Jurkat, Clone E6-1 (cell line): Measurements from ENCODE around the gene SPART.
"Not testable (repeated sequence)": the region's sequence is repeated elsewhere in the genome, so short reads cannot be mapped to it uniquely, and the experiment has no call there.

Source experiments
- DNase-seq: peaks from one replicate; pipeline ENCODE4 v3.0.0-alpha.2; 2011; ENCODE audit warnings: low read depth, low spot score
- H3K4me3 ChIP-seq: 2 replicates; pipeline ENCODE4 v1.5.1; 2011; ENCODE audit warnings: mild to moderate bottlenecking, low read length, control low read depth, moderate library complexity

The SPART gene

GRCh38 chr13:36324881-36325280 is 21.3 kb downstream of the SPART start:
- H3K4me3 ChIP-seq, DNase-seq: not testable (repeated sequence)

- H3K4me3 ChIP-seq, result no peak overlapping the region
- no peak for DNase-seq
Measured at GRCh38 chr13:36323951-36324566, 22.1 kb downstream of the SPART start.

- no peak for DNase-seq
- H3K4me3 ChIP-seq, result no peak overlapping the region
Measured at GRCh38 chr13:36323408-36323807, 22.8 kb downstream of the SPART start.

- not testable (repeated sequence) for H3K4me3 ChIP-seq, DNase-seq
Measured at GRCh38 chr13:36319793-36320192, 26.4 kb downstream of the SPART start.

GRCh38 chr13:36313047-36313969 is 32.9 kb downstream of the SPART start:
- no peak for DNase-seq

GRCh38 chr13:36310417-36311108 is 35.6 kb downstream of the SPART start:
- DNase-seq, result no peak

More at GRCh38 chr13:36313047-36313969, 32.9 kb downstream of the SPART start:
- no peak overlapping the region for H3K4me3 ChIP-seq

GRCh38 chr13:36302289-36302688 is 43.9 kb downstream of the SPART start:
- H3K4me3 ChIP-seq, result no peak overlapping the region
- DNase-seq, result no peak

More at GRCh38 chr13:36310417-36311108, 35.6 kb downstream of the SPART start:
- no peak overlapping the region for H3K4me3 ChIP-seq

GRCh38 chr13:36299469-36299868 is 46.7 kb downstream of the SPART start:
- not testable (repeated sequence) for DNase-seq, H3K4me3 ChIP-seq

- H3K4me3 ChIP-seq, result no peak overlapping the region
- DNase-seq, result no peak
Measured at GRCh38 chr13:36298535-36299068, 47.6 kb downstream of the SPART start.

- DNase-seq, result no peak
- no peak within 1 kb of the TSS for H3K4me3 ChIP-seq
Measured at GRCh38 chr13:36297366-36298338, 48.5 kb downstream of the SPART start, which contains the start of gene CCDC169. CCDC169 (minus strand) TSS chr13:36297814; CDS start chr13:36297719, 95 bp downstream.

GRCh38 chr13:36294096-36294495 is 52.1 kb downstream of the SPART start:
- no peak for DNase-seq
- H3K4me3 ChIP-seq, result no peak overlapping the region

GRCh38 chr13:36293497-36293896 is 52.7 kb downstream of the SPART start:
- no peak overlapping the region for H3K4me3 ChIP-seq
- DNase-seq, result no peak

- DNase-seq, result no peak
Measured at GRCh38 chr13:36288794-36289391, 57.3 kb downstream of the SPART start.

GRCh38 chr13:36286006-36286405 is 60.2 kb downstream of the SPART start:
- DNase-seq, result no peak
- no peak overlapping the region for H3K4me3 ChIP-seq

More at GRCh38 chr13:36288794-36289391, 57.3 kb downstream of the SPART start:
- H3K4me3 ChIP-seq, result no peak overlapping the region

GRCh38 chr13:36282821-36283432 is 63.3 kb downstream of the SPART start:
- DNase-seq, result no peak
- H3K4me3 ChIP-seq, result no peak overlapping the region

GRCh38 chr13:36275190-36276002 is 70.8 kb downstream of the SPART start:
- no peak overlapping the region for H3K4me3 ChIP-seq
- DNase-seq, result peak; percentile 53

- no peak for DNase-seq
- H3K4me3 ChIP-seq, result no peak overlapping the region
Measured at GRCh38 chr13:36273431-36273830, 72.8 kb downstream of the SPART start.
